ENCODE data around the gene TMEM163.

- TF ChIP-seq CTCF (IDR thresholded peaks at IDR 0.05; ENCODE audit: poor library complexity) (no peak), EZH2 (IDR thresholded peaks at IDR 0.05; ENCODE audit: borderline replicate concordance) (no peak), EZH2phosphoT487 (IDR thresholded peaks at IDR 0.05; ENCODE audit: low read depth, severe bottlenecking, unreplicated experiment) (no peak)
These were observed 297.9 kb downstream of the TMEM163 start for GRCh38 chr2:134420920-134421319.

All from hepatocyte (in vitro differentiated cells).